ENCODE data around the gene NCAPD3. TPM values are rescaled to one million over a fixed set of nuclear protein-coding genes. Genes with fewer than 3 reads are reported as not detected.
"Not testable (repeated sequence)": the region's sequence is repeated elsewhere in the genome, so short reads cannot be mapped to it uniquely, and the experiment has no call there.

NCAPD3 gene
- polyA plus RNA-seq, 3 donors = 33.3 to 35.9 (median 34.8) TPM

DNA sequence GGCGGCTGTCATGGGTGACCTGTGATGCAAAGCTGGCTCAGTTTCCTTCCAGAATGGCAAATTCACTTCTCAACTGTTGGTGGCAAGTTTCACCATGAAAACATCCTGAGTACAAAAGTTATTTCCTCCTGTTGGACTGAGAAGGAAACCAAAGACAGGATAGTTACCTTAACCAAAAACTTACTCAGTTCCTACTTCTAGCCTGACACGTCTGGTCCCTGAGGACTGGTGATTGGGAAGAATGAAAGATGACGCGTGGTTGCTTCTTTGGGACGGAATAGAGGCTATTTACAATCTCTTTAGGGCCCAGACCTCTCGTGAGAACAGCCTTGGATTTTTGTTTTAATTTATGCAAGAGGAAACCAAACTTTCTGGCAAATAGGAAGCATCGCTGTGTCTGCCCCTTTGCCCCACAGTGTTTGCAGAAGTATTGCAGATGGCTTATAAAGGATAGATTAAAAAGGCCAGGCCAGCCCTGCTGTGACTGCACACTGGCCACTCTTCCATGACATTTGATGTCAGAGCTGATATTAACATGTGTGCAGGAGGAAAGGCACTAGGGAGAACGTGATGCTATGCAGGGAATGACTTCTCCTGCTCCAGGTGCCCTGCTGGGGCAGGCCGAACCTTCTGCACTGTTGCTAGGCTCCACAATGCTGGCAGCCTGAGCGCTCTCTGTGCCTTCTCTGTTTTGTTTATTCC is 8.3 kb upstream of the NCAPD3 start:
- DNase-seq (ENCODE audit: extremely low read depth in 1 of 11, low read depth in 9 of 11, low spot score in 4 of 11) = no peak

DNA sequence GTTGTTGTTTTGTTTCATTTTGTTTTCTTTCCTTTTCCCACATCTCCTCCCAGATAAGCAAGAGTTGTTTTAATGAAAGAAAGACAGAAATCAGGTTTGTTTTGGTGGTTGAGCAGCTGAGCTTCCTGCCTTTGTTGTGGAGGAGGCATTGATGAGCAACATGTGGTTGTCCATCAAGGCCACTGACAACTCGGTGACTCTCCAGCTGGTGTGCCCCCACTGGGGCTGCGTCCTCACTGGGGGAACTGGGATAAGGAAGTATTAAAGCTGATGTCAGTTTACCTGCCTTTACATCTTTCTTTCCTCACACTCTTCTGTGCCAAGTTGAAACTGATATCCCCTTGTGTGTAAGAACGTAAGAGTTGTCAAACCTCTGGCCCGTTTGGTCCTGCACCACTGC is 6.6 kb upstream of the NCAPD3 start:
- DNase-seq (ENCODE audit: extremely low read depth in 1 of 11, low read depth in 9 of 11, low spot score in 4 of 11) = no peak

DNA sequence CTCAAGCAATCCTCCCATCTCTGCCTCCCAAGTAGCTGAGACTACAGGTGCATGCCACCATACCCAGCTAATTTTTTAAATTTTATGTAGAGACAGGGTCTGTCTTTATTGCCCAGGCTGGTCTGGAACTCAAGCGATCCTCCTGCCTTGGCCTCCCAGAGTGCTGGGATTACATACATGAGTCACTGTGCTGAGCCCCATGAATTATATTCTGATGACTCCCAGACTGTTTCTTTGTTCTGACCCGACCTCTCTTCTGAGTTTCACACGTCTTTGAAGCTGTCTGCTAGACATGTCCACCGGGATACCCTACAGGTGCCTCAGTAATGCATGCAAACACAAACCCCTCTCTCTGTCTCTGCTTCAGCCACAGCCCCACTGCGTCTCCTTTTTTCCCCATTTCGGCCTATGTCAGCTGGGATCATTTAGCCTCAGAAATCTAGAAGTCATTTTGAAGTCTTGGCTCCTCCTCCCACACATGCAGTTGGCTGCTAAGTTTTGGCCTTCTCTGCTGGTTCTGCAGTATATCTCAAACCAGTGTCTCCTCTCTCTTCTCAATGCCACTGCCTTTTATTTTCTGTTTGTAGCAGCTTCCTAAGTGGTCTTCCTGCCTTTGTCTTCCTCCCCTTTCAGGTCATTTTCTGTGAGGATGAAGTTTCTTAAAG is 5.5 kb upstream of the NCAPD3 start:
- no peak for DNase-seq (ENCODE audit: extremely low read depth in 1 of 11, low read depth in 9 of 11, low spot score in 4 of 11)

DNA sequence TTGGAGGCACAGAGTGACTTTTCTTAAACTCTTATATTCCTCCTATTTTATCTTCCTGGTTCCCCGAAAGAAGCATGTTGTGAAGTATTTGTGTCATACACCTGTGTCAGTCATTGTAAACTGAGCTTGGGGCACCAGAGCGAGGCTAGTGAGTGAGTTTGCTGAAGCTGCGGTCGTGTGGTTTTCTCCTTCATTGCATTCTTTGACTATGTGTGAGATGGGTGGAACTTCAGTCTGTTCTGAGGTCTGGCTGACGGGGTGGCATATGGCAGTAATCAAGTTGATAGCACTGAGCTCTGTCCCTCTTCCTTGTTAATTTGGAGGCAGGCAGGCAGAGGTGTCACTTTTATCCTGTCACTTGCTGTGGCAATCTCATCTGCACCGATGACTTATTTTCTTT is 4.9 kb upstream of the NCAPD3 start:
- DNase-seq (ENCODE audit: extremely low read depth in 1 of 11, low read depth in 9 of 11, low spot score in 4 of 11) = no peak

DNA sequence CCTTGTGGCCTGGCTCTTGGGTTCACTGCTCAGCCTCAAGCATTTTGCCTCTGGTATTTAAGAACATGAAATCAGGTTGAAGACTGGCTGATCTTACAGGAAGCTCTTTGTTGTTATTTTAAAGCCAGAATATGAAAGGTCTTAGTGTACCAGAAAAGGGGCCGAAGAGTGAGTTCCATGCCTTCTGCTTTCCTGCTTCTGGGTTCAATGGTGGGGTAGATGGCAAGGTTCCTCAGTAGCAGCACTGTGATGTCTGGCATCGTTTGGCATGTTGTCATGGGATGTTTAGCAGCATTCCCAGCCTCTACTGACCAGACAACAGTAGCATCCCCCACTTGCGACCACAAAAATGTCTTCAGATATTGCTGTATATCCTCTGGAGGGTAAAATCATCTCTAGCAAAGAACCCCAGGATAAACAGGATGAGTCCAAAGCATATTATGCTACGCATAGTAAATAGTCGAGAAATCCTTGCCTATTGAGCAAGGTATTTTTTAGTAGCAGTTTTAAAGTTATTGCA is 3.1 kb upstream of the NCAPD3 start:
- DNase-seq (ENCODE audit: extremely low read depth in 1 of 11, low read depth in 9 of 11, low spot score in 4 of 11) = no peak

DNA sequence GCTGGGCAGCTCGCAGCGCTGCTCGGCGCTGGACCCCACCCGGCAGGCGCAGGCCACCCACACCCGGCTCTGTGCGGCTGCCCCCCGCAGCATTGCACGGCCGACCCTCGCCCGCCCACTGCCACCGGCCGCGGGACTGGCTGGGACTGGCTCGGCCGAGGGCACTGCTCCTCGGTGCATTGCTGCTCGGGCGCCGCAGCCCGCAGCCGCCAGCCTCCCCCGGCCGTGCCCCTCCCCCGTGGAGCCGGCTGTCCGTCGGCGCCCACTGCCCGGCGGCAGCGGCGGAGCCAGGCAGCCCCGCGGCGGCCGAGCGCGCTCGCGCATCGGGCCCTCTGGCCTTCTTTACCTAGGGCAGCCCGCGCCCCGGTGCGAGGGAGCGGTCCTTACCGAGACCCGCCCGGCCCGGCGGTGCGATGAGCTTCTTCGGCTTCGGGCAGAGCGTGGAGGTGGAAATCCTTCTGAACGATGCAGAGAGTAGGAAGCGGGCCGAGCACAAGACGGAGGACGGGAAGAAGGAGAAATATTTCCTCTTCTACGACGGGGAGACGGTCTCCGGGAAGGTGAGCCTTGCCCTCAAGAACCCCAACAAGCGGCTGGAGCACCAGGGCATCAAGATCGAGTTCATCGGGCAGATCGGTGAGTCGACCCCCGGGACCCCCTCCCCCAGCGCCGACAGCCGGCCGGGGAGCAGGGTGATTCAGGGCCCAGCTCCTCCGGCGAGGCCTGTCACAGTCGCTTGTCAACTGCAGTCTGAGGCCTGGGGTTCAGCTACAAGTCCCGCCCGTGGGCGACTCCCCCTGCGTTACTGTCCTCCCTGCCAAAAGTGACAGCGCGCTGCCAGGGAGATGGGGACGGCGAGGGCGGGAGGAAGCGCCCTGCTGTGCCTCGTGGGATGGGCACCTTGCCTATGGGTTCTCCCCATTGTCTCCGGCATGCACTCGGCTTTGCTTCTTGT is 1.2 kb upstream of the NCAPD3 start:
- peak in 3 of 11 donors; percentile 15 to 34 (median 33) for DNase-seq (ENCODE audit: extremely low read depth in 1 of 11, low read depth in 9 of 11, low spot score in 4 of 11)

DNA sequence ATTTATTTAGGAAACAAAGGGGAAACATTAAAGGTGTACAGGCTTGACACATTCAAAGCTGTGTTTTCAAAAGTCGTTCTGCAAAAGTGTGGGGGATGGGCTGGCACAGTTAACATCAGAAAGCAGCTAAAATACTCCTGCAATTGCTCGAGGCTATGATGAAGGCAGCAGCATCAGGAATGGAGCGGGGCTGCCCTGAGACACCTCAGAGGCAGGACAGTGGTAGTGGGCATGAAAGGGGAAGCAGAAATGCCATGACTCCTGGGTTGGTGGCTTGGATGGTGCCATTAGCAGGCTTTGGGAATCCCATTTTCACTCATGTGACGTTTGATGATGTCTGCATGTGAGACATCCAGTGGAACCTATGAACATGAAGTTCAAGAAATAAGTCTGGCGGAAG is 646 bp downstream of the NCAPD3 start:
- no peak for DNase-seq (ENCODE audit: extremely low read depth in 1 of 11, low read depth in 9 of 11, low spot score in 4 of 11)

DNA sequence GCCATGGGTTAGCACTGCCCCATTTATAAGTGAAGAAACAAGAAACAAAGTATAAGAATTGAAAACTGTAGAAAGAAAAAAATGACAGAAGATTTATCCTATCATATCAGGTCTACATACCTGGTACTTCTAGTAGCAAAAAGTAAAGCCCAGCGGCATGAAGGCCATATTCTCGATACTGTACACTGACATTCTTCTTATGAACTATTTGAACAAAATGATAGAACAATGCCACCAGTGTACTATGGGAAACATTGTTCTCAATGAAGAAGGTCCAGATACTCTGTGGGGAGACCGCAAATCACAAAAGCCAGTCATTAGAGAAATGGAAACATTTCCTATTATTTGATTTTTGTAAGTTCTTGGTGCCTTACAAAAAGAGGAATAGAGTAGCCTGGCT is 7.0 kb downstream of the NCAPD3 start:
- no peak for DNase-seq (ENCODE audit: extremely low read depth in 1 of 11, low read depth in 9 of 11, low spot score in 4 of 11)

DNA sequence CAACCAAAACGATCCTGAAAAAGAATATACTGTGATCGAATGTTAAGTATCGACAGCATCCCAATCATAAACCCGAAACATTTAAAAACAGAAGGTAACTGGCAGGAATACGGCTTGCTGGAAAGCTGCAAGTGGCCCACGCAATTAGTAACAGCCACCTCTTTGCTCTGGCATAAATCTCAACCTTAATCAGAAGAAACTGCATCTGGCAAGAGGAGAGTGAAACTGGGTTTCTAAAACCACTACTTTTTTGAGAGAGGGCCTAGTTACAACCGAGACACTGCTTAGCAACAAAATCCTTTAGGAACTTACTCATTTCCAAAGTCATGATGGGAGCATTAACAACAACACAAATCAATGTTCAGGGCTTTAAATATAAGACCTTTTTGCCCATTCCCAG is 7.9 kb downstream of the NCAPD3 start:
- DNase-seq (ENCODE audit: extremely low read depth in 1 of 11, low read depth in 9 of 11, low spot score in 4 of 11) = no peak

DNA sequence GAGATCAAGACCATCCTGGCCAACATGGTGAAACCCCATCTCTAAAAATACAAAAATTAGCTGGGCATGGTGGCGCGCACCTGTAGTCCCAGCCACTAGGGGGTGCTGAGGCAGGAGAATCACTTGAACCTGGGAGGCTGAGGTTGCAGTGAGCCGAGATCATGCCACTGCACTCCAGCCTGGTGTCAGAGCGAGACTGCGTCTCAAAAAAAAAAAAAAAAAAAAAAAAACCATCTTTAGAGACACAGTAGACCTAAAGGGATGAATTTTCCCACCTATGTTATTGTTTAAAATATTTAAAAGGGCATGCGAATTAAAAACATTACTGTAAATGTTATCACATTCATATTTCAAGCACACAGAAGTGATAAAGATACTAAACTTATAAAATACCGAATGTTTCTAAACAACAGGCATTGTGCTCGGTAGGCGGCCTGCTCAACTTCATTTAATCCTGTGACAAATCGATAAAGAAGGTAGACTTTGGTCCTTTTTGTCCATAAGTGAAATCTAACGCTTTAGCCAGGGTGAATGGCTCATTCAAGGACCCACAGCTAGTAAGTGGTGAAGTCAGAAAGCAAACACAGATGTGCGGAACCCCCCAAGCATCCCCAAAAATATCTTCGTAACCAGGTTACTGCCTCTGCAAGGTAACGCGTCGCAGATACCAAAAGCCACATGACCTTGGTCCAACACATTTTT is 16.1 kb downstream of the NCAPD3 start:
- no peak for DNase-seq (ENCODE audit: extremely low read depth in 1 of 11, low read depth in 9 of 11, low spot score in 4 of 11)

DNA sequence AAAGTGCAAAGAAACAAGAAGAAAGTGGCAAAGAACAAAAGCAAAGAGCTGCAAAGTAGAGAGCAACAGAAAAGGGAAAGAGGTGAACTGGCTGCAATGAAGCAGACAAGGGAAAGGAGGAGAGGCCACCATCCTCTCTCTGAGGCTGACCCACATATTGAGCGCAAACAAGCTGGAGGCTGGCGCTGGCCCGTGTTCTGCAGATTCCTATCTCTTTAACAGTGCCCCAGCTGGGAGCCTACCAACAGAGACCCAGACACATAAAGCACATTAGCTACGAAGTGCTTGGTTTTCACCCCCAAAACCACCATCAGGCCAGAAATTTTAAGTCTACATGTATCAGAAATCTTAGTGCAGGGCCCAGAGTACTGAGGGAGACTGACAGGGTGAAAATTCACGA is 17.6 kb downstream of the NCAPD3 start:
- DNase-seq (ENCODE audit: extremely low read depth in 1 of 11, low read depth in 9 of 11, low spot score in 4 of 11) = no peak

DNA sequence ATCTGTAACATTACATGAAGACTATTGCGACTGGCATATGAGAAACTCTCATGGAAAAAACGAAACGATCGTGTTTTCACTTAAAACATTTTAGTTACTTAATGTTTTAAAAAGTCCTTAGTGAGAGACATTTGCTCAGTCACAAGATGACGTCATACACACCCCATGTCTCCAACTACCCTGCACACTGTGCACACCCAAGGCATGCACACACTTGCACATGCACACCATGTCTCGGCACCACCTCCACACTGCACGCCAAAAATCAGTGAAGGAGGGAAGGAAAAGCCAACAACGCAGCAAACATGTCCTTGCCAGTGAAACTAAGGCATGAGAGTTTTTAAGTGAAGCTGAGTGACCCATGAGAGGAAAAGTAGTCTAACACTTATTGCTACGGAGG is 18.0 kb downstream of the NCAPD3 start:
- DNase-seq (ENCODE audit: extremely low read depth in 1 of 11, low read depth in 9 of 11, low spot score in 4 of 11) = no peak

DNA sequence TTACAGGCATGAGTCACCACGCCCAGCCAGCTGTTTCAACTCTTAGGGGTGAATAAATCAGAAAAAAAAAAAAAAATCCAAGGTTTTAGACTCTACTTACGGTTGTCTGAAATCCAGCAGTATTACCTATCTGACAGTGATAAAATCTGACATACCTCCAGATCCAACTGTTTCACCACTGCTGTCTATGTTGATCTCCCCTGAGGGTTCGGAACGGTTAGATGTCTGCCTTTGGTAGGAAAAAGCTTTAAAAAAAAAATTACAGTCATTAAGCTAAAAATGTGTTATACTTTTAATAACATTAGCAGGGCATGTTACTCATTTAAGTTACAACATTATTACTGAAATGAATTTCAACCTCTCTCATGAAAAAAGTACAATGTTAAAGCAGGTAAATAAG is 21.1 kb downstream of the NCAPD3 start:
- DNase-seq (ENCODE audit: extremely low read depth in 1 of 11, low read depth in 9 of 11, low spot score in 4 of 11) = no peak

DNA sequence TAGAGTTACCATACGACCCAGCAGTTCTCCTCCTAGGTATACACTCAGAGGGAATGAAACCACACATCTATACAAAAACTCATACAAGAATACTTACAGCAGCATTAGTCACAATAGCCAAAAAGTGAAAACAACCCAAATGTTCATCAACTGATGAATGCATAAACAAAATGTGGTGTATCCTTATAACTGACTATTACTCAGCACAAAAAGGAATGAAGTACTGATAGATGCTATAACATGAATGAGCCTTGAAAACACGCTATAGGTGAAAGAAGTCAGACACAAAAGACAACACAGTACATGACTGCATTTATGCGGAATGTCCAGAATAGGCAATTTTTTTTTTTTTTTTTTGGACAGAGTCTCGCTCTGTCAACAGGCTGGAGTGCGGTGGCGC is 23.1 kb downstream of the NCAPD3 start:
- no peak for DNase-seq (ENCODE audit: extremely low read depth in 1 of 11, low read depth in 9 of 11, low spot score in 4 of 11)

DNA sequence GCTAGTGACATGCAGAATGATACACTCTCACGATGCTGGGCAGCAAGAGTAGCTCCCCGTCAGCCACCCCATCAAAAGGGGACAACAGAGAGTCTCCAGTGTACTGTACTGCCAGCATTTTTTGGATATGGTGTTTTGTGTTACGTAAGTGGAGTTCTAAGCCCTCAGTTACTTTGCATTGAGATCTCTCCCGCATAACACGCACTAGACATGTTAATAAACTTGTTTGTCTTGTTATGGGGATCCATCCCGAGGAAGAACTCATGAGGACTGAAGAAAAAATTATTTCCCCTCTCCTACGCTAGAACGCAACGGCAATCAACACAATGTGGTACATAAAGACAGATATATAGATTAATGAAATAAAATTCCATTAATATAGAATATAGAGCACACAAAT is 24.2 kb downstream of the NCAPD3 start:
- DNase-seq (ENCODE audit: extremely low read depth in 1 of 11, low read depth in 9 of 11, low spot score in 4 of 11) = no peak

DNA sequence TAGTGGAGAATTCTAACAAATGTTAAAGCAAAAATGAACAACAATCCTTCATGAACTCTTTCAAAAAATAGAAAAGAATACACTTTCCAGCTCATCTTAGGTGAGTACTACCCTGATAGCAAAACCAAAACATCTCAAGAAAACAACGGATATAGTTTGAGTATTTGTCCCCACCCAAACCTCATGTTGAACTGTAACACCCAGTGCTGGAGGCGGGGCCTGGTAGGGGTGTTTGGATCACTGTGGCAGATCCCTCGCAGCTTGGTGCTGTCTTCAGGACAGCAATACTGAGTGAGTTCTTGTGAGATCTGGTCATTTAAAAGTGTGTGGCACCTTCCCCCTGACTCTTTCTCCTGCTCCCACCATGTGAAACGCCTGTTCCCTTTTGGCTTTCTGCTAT is 27.0 kb downstream of the NCAPD3 start:
- no peak for DNase-seq (ENCODE audit: extremely low read depth in 1 of 11, low read depth in 9 of 11, low spot score in 4 of 11)

DNA sequence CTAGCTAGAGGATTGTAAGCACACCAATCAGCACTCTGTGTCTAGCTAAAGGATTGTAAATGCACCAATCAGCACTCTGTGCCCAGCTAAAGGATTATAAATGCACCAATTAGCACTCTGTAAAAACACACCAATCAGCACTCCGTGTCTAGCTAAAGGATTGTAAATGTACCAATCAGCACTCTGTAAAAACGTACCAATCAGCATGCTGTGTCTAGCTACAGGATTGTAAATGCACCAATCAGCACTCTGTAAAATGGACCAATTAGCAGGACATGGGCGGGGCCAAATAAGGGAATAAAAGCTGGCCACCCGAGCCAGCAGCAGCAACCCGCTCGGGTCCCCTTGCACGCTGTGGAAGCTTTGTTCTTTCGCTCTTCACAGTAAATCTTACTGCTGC is 35.7 kb downstream of the NCAPD3 start:
- DNase-seq (ENCODE audit: extremely low read depth in 1 of 11, low read depth in 9 of 11, low spot score in 4 of 11) = not testable (repeated sequence)

DNA sequence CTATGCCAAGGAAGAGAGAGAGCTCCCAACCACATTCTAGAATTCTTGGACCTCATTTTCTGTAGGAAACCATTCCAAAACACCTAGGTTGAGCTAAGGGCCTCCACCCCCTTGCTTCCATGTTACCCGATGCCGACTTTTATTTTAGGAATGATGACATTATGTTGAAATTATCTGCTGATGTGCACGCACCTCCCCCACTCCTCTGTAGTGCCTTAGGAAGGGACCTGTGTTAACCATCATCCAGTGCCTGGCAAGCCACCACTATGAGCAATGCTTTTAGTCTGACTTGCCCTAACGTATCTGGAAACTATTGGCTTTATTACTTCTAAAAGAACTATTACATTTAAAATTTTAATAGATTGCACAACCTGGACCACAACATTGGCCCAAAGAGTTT is 42.1 kb downstream of the NCAPD3 start:
- no peak for DNase-seq (ENCODE audit: extremely low read depth in 1 of 11, low read depth in 9 of 11, low spot score in 4 of 11)

DNA sequence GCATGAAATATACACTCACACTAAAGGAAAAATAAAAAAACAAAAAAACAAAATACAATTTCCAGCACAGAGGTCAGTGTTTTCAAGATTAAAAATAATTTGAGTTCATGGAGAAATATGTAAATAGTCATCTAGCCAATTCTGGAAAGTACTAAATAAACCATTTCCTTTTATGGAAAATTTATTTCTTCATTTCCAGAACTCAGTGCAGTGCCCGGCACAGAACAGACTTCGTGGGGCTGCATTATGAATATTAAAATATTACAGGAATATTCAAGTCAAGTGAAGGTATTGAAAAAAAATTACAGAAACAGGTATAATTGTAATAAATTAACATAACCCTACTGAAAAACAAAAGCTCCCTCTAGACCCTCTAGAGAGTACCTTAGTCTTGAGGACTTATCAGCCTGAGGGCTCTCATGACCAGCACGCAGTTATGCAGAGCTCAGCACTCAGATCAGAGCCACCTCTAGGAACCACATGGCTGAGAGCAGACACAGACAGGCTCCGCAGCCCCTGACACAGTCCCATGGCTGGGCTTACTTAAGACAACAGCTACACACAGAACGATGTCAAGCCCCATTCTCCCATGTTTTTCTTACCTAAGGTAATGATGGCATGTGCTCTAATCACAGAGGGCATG is 45.6 kb downstream of the NCAPD3 start:
- DNase-seq (ENCODE audit: extremely low read depth in 1 of 11, low read depth in 9 of 11, low spot score in 4 of 11) = no peak

All from renal cortex interstitium (tissue), 11 donors.